ENCODE data around the gene CRIM1.

Gene CRIM1

DNA sequence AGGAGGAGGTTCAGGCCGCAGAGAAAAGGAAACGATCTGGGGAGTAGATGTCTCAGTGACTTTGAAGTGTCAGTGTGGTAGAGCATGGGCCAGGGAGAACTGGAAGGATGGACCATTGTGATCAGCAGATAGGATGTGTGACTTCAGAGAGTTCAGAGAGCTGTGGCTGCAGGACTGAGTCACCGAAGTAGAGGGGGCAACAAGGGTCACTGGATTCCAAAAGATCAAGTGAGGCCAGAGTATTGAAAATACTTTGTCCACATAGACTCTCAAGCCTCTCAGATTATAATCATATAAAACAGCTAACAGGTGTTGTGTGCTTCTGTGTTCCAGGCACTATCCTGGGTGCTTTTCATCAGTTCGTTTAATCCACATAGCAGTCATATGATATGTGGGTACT is 99.4 kb downstream of the CRIM1 start:
- peaks cover 4 to 100% (median 86%) of the 10 kb centered on the region in 4 donors for H3K4me1 ChIP-seq
- intact Hi-C loops (cut with DNase I; ENCODE audit: low total_unique reads) = loop anchor here (5.0 kb wide), 1 partner anchor 98 kb away; the partner anchor contains the start of gene CRIM1
- peaks cover 0 to 12% (median 3%) of the 10 kb centered on the region in 3 donors for H3K36me3 ChIP-seq
- no peak overlapping the region for H3K4me3 ChIP-seq
- H3K27ac ChIP-seq = peak overlapping the region; percentile 72 to 79
- no peaks in the 10 kb centered on the region for H3K9me3 ChIP-seq
- no peak for TF ChIP-seq CTCF (IDR thresholded peaks at IDR 0.05)
- no peak for DNase-seq
- H3K27me3 ChIP-seq = no peaks in the 10 kb centered on the region

DNA sequence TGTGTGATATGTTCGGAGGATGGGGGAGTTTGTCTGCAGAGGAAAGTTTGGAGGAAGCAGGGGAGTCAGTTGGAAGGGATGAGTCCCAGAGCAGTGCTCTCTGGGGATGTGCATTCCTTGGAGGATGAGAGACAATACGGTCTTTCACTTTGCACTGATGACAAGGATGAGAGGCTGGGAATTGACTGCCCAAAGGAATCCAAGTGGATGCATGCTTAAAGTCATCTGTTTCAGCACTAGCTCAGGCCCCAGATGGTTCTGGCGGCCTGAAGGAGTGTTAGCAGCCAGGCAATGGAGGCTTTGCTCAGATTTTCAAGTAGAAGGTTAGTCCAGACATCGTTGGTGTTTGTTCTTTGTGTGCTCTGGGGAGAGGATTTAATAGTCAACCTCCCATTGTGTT is 100.2 kb downstream of the CRIM1 start:
- intact Hi-C loops (cut with DNase I; ENCODE audit: low total_unique reads) = loop anchor here (5.0 kb wide), 1 partner anchor 98 kb away; the partner anchor contains the start of gene CRIM1
- peak overlapping the region; percentile 72 to 79 for H3K27ac ChIP-seq

GRCh38 chr2:36456227-36457175 is 100.9 kb downstream of the CRIM1 start:
- no peak for TF ChIP-seq CTCF (IDR thresholded peaks at IDR 0.05)
- intact Hi-C loops (cut with DNase I; ENCODE audit: low total_unique reads) = loop anchor here (5.0 kb wide), 1 partner anchor 99 kb away; the partner anchor contains the start of gene CRIM1
- DNase-seq = peak; percentile 78 to 86
- H3K27ac ChIP-seq = peak overlapping the region; percentile 72 to 79
- no peaks in the 10 kb centered on the region for H3K9me3 ChIP-seq
- H3K4me1 ChIP-seq = peaks cover 4 to 100% (median 85%) of the 10 kb centered on the region in 4 donors
- H3K4me3 ChIP-seq = no peak overlapping the region
- no peaks in the 10 kb centered on the region for H3K27me3 ChIP-seq
- peaks cover 0 to 12% (median 3%) of the 10 kb centered on the region in 3 donors for H3K36me3 ChIP-seq

More for the DNA sequence above, 100.2 kb downstream of the CRIM1 start:
- Histone ChIP-seq H3K4me1 (peaks cover 4 to 100% (median 86%) of the 10 kb centered on the region in 4 donors), H3K27me3 (no peaks in the 10 kb centered on the region), H3K9me3 (no peaks in the 10 kb centered on the region), H3K4me3 (no peak overlapping the region), H3K36me3 (peaks cover 0 to 12% (median 3%) of the 10 kb centered on the region in 3 donors)
- no peak for TF ChIP-seq CTCF (IDR thresholded peaks at IDR 0.05)
- no peak for DNase-seq

DNA sequence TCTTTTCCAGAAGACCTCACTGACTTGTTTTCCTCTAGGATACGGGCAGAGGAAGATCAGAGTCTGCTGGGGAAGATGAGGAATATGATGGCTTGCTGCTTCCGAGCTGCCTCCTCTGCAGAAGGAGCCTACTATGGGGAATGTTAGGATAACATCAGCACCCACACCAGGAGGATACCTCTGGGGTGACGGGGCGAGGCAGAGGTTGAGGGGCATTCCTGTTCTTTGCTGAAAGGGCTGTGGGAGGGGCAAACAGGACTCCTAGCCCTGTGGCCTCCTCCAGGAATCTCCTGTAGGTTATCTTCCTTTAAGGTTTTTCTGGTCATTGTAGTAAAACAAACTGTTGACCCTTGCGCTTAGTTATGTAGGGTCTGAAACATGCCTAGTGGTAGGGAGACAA is 102.5 kb downstream of the CRIM1 start:
- no peak overlapping the region for H3K4me3 ChIP-seq
- intact Hi-C loops (cut with DNase I; ENCODE audit: low total_unique reads) = loop anchor here (5.0 kb wide), 1 partner anchor 101 kb away; the partner anchor contains the start of gene CRIM1
- H3K27ac ChIP-seq = peak overlapping the region; percentile 72 to 79
- H3K36me3 ChIP-seq = peaks cover 0 to 12% (median 3%) of the 10 kb centered on the region in 3 donors
- no peaks in the 10 kb centered on the region for H3K27me3 ChIP-seq
- H3K9me3 ChIP-seq = no peaks in the 10 kb centered on the region
- TF ChIP-seq CTCF (IDR thresholded peaks at IDR 0.05) = no peak
- DNase-seq = no peak
- H3K4me1 ChIP-seq = peaks cover 4 to 100% (median 83%) of the 10 kb centered on the region in 4 donors

DNA sequence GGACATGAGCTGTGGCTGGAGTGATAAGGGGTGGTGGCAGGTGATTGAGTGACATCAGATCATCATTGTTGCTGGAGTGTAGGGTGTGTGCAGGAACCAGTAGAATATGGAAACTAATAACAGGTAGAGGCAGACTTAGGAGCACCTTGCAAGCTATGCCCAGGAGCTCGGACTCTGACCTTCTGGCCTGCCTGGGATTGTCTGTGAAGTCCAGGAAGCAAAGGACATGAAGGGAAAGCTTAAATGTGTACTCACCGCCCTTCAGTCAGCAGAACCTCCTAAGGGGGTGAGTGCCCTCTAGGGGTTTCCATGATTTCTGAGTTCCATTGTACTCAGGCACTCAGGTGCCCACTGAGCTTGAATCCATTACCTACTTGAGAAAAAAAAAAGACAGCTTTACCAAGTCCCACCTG is 104.2 kb downstream of the CRIM1 start:
- H3K9me3 ChIP-seq = no peaks in the 10 kb centered on the region
- TF ChIP-seq CTCF (IDR thresholded peaks at IDR 0.05) = peak; percentile 43 to 53
- no peak overlapping the region for H3K4me3 ChIP-seq
- H3K27ac ChIP-seq = peak overlapping the region; percentile 72 to 79
- intact Hi-C loops (cut with DNase I; ENCODE audit: low total_unique reads) = loop anchor here (5.0 kb wide), 1 partner anchor 102 kb away; the partner anchor contains the start of gene CRIM1
- DNase-seq = no peak
- H3K27me3 ChIP-seq = no peaks in the 10 kb centered on the region
- H3K4me1 ChIP-seq = peaks cover 4 to 100% (median 75%) of the 10 kb centered on the region in 4 donors
- peaks cover 10 to 17% (median 16%) of the 10 kb centered on the region in 3 donors for H3K36me3 ChIP-seq
